ENCODE results near the gene GNAT1. TPM values are rescaled to one million over a fixed set of nuclear protein-coding genes. Genes with fewer than 3 reads are reported as not detected.

GNAT1 gene
- total RNA-seq, 4 donors from 2014 or later: not detected

DNA sequence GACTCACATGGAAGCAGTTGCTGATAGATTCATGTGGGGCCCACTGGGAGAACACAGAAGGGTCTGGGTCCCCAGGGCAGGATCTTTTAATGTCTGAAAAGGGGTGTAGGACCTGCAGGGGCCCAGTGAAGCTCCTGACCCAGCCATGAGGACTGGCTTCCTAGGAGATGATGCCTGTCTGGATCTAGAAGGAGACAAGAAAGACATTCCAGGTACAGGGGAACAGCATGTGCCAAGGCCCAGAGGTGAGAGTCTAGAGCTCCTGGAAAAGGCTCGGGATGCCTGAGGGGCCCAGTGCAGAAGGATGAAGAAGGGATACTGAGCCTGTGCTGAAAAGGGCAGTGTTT lies 41.0 kb upstream of the GNAT1 start:
- intact Hi-C loops (cut with DNase I): no loop called here
- WGBS, 2 donors: 83 to 91% methylated on average over 1 of the region's 1 CpG
- no peak for DNase-seq
- no peaks in the 10 kb centered on the region for H3K36me3 ChIP-seq
- no peaks in the 10 kb centered on the region for H3K27me3 ChIP-seq
- no peak overlapping the region for H3K4me3 ChIP-seq (replicated peaks in 1 of 3)
- H3K9me3 ChIP-seq: no peaks in the 10 kb centered on the region
- TF ChIP-seq CTCF (IDR thresholded peaks at IDR 0.05) (no peak), POLR2A (IDR thresholded peaks at IDR 0.05) (no peak)
- H3K27ac ChIP-seq: no peak overlapping the region
- peaks cover 6 to 9% of the 10 kb centered on the region in 2 donors for H3K4me1 ChIP-seq

DNA sequence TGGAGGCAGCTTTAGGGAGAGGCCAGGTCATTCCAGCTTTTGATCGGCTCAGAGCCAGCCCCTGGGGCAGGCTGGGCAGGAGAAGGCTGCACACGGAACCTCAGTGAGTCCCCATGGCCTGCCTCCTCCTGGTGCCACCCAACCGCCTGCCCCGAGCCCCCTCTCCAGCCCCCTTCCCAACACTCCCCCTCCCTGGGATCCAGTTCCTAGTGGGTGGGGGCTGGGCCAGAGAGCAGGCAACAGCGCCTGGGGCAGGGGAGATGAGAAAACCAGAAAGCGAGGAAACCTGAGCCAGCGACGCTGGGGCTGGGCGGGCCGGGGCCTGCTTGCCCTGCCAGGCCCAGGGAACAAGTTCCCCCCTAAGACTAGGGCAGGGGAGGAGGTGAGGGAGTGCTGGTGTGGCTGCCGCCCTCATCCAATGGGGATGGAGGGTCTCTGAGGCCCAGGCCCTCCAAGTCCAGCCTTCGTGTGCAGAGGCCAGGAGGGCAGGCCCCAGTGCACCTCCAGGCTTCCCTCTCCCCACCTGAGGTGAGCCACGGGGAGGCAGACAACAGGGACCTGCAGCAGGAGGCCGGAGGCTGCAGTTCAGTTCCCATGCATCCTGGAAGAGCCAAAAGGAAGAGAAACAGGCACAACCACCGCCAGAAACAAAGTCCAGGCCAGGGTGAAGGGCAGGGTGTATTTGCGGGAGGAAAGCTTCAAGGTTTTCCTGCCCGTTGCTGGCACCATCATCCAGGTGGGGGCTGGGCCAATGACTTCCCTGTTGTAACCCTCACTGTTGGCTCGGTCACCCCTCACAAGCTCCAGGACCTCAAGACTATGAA lies 40.3 kb upstream of the GNAT1 start:
- DNase-seq: peak in 1 of 2 donors; percentile 53

GRCh38 chr3:50151728-50152127 lies 39.7 kb upstream of the GNAT1 start:
- intact Hi-C loops (cut with DNase I): no loop called here
- WGBS, 2 donors: 53 to 73% methylated on average over 3 to 4 of the region's 5 CpGs
- H3K27ac ChIP-seq: no peak overlapping the region
- no peaks in the 10 kb centered on the region for H3K36me3 ChIP-seq
- peak in 1 of 2 donors; percentile 62 for DNase-seq
- H3K9me3 ChIP-seq: no peaks in the 10 kb centered on the region
- no peaks in the 10 kb centered on the region for H3K27me3 ChIP-seq
- H3K4me1 ChIP-seq: peaks cover 20 to 21% of the 10 kb centered on the region in 2 donors
- TF ChIP-seq CTCF (IDR thresholded peaks at IDR 0.05) (no peak), POLR2A (IDR thresholded peaks at IDR 0.05) (no peak)
- no peak overlapping the region for H3K4me3 ChIP-seq (replicated peaks in 1 of 3)

More for the DNA sequence above, 40.3 kb upstream of the GNAT1 start:
- peak overlapping the region in 1 of 3 donors; percentile 13 for H3K27ac ChIP-seq
- H3K27me3 ChIP-seq: no peaks in the 10 kb centered on the region
- H3K9me3 ChIP-seq: no peaks in the 10 kb centered on the region
- no peak overlapping the region for H3K4me3 ChIP-seq (replicated peaks in 1 of 3)
- 60 to 64% methylated on average over 12 to 14 of the region's 18 CpGs for WGBS, 2 donors
- H3K4me1 ChIP-seq: peaks cover 13 to 15% of the 10 kb centered on the region in 2 donors
- TF ChIP-seq CTCF (IDR thresholded peaks at IDR 0.05): no peak
- TF ChIP-seq POLR2A (IDR thresholded peaks at IDR 0.05): no peak
- no peaks in the 10 kb centered on the region for H3K36me3 ChIP-seq
- intact Hi-C loops (cut with DNase I): no loop called here

GRCh38 chr3:50153782-50154475 lies 37.5 kb upstream of the GNAT1 start:
- no peaks in the 10 kb centered on the region for H3K9me3 ChIP-seq
- TF ChIP-seq POLR2A (IDR thresholded peaks at IDR 0.05) (no peak), CTCF (IDR thresholded peaks at IDR 0.05) (no peak)
- 56 to 78% methylated on average over 6 to 9 of the region's 9 CpGs for WGBS, 2 donors
- H3K36me3 ChIP-seq: no peaks in the 10 kb centered on the region
- peak overlapping the region in 1 of 3 donors; percentile 59 for H3K27ac ChIP-seq
- H3K4me3 ChIP-seq (replicated peaks in 1 of 3): peak overlapping the region in 1 of 3 donors; percentile 39
- H3K4me1 ChIP-seq: peaks cover 32 to 42% of the 10 kb centered on the region in 2 donors
- intact Hi-C loops (cut with DNase I): no loop called here
- no peaks in the 10 kb centered on the region for H3K27me3 ChIP-seq
- no peak for DNase-seq

- H3K36me3 ChIP-seq: no peaks in the 10 kb centered on the region
- peak overlapping the region in 1 of 3 donors; percentile 59 for H3K27ac ChIP-seq
- 10% methylated on average over 11 of the region's 34 CpGs; no CpG with 5 or more reads in 1 of the 2 donors for WGBS, 2 donors
- DNase-seq: no peak
- H3K27me3 ChIP-seq: no peaks in the 10 kb centered on the region
- intact Hi-C loops (cut with DNase I): no loop called here
- peaks cover 32 to 47% of the 10 kb centered on the region in 2 donors for H3K4me1 ChIP-seq
- no peaks in the 10 kb centered on the region for H3K9me3 ChIP-seq
- H3K4me3 ChIP-seq (replicated peaks in 1 of 3): peak overlapping the region in 2 of 3 donors; percentile 37 to 39
- no peak for TF ChIP-seq POLR2A (IDR thresholded peaks at IDR 0.05)
- peak in 5 of 6 experiments; percentile 28 to 63 (median 47) for TF ChIP-seq CTCF (IDR thresholded peaks at IDR 0.05)
Measured at GRCh38 chr3:50154476-50154839, 37.0 kb upstream of the GNAT1 start.

All from thyroid gland (tissue), 4 donors.